ENCODE measurements around the gene SCN10A.

The SCN10A gene

GRCh38 chr3:38816026-38816425 is at the start of gene SCN10A:
SCN10A (minus strand) TSS chr3:38816217; CDS start chr3:38794010, 22,207 bp downstream.
- DNase-seq (ENCODE audit: low read depth, low spot score): no peak

DNA sequence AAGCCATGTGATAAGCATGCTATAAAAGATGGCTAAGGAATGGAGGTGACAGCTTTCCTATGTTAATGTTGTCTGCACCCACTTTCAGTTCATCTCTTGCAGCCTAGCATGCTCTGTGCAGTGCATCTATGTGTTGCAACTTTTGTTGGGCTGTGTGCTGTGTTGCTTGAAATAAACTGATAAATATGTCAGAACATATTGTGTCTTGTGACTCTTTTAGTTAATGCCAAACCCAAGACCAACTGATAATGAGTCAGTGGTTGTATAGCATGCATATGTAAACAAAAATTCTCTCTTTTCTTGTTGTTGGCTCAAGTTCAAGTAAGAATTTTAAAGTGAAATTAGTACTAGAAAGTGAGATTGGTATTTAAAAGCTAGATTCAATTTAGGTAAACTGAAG is 37.0 kb upstream of the SCN10A start:
- DNase-seq (ENCODE audit: low read depth, low spot score): no peak

- peak; percentile 41 for DNase-seq (ENCODE audit: low read depth, low spot score)
Observed at GRCh38 chr3:38843898-38844297, 27.9 kb upstream of the SCN10A start.

- no peak for DNase-seq (ENCODE audit: low read depth, low spot score)
Observed at GRCh38 chr3:38842266-38842965, 26.4 kb upstream of the SCN10A start.

DNA sequence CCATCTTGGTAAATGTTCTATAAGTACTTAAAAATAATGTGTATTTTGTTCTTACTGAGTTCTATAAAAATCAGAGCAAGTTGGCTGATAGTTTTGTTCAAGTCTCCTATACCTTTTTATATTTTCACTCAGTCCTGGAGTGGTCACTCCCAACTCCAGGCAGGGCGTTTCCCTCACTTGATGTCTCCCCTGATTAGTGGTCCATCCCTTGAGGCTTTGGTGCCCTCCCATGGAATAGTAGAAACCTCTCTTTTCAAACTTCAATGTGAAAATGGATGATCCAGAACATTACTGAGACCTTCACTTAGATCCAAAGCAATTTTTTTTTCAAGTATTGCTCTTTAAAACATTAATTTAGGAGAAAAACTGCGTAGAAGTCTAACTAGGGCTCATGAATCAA is 25.0 kb upstream of the SCN10A start:
- DNase-seq (ENCODE audit: low read depth, low spot score): no peak

DNA sequence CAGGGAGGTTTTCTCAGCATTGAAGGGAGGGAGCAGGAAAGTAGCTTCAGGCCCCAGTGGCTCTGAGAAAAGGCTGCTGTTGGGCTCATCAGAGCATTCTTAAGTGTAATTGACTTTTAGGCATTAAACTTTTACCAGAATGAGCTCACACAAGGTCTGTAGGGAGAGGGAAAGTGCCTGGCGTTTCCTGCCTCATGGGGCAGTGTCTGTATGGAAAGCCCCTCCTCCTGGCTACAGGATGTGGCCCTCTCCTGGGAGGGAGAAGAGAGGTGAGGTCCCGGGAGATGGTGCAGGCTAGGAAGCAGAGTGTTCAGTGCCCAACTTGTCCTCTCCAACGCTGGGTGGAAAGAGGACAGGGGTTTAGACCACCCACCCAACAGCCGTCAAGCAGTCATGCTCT is 21.3 kb upstream of the SCN10A start:
- no peak for DNase-seq (ENCODE audit: low read depth, low spot score)

- no peak for DNase-seq (ENCODE audit: low read depth, low spot score)
Observed at GRCh38 chr3:38836561-38836960, 20.5 kb upstream of the SCN10A start.

DNA sequence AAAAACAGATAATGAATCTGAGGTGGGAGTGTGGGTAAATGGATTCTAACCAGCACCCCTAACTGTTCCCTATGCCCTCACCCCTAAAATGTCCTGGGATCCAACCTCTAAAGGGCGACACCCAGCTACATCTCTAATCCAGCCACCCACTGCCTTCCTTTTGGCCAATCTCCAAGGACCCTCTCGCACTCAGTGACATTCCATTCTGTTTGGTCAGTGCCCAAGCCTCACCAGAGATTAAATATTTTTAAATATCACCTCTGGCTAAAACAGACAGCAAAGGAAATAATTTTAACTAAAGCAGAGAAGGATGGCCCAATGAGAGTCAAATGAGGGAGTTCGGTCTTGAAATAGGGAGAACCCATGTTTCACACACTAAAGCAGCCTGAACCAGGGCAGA is 19.9 kb upstream of the SCN10A start:
- no peak for DNase-seq (ENCODE audit: low read depth, low spot score)

DNA sequence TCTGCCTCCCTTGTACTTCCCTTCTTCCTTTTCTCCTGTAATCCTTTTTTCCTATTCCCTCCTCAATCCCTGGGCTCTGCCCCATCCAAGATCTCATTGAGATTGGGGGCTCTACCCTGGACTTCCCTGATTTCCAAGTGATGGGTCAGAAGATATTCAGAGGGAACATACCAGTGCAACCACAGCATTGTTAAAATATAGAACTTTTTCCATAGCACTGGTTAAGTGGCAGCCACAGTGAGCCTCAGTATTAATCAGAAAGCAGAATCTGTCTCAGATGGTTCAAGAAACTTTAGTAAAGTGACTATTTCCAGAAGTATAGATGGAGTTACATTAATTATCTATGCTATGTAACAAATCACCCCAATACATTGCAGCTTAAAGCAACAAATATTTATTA is 18.7 kb upstream of the SCN10A start:
- no peak for DNase-seq (ENCODE audit: low read depth, low spot score)

- peak; percentile 83 for DNase-seq (ENCODE audit: low read depth, low spot score)
Observed at GRCh38 chr3:38834110-38834509, 18.1 kb upstream of the SCN10A start.

- DNase-seq (ENCODE audit: low read depth, low spot score): peak; percentile 62
Observed at GRCh38 chr3:38829404-38829803, 13.4 kb upstream of the SCN10A start.

DNA sequence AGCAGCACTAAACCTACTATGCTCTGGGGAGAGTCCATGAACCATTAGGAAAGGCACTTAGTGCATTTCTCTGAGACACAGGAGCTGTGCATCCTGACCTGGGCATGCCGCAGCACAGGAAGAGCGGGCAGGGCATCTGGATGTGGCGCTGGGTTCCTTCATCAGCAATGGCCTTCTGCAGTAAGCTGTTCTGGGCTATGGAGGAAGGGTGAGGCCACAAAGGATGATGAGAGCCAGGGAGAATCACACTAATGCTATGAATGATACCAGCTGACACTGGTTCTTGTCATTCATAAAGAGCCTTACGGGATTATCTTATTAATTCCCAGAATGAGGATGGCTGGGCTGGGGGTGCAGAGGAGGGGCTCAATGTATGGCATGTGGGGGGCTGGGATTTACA is 12.7 kb upstream of the SCN10A start:
- DNase-seq (ENCODE audit: low read depth, low spot score): no peak

GRCh38 chr3:38827791-38828190 is 11.8 kb upstream of the SCN10A start:
- no peak for DNase-seq (ENCODE audit: low read depth, low spot score)

GRCh38 chr3:38826001-38826400 is 10.0 kb upstream of the SCN10A start:
- DNase-seq (ENCODE audit: low read depth, low spot score): no peak

GRCh38 chr3:38824349-38824748 is 8.3 kb upstream of the SCN10A start:
- DNase-seq (ENCODE audit: low read depth, low spot score): no peak

GRCh38 chr3:38823722-38824121 is 7.7 kb upstream of the SCN10A start:
- no peak for DNase-seq (ENCODE audit: low read depth, low spot score)

DNA sequence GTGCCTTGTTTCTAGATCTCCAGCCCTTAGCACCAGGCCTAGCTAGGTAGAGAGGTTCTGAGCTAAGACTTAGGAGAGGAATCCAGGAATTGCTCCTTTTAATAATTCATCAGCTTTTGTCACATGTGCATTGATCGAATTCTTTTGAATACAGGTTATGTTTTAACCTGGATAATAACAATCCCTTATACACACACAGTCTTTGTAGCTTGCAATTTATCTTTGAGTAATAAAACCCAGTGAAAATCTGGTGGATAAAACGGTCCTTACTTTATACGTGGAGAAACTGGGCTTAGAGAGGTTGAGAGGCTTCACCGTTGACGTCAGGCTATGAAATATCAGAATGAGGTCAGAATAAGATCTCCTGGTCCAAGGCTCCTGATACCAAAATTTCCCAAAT is 7.2 kb upstream of the SCN10A start:
- no peak for DNase-seq (ENCODE audit: low read depth, low spot score)

DNA sequence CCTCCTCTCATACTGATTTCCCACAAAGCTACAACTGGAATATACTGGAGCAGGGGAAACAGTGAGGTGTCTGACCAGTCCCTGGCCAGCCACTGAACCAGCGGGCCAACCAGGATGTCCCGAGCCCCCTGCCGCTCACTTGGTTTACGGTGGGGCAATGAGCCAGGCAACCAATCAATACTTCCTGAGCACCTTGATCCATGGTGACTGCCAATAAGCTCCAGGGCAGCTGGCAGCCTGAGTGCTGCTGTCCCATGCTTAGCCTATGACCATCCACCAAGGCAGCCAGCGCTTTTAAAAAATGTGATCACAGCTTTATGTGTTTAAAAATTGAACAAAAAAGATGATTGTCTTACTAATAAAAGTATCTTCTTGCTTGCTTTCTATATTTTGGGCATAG is 4.2 kb downstream of the SCN10A start:
- no peak for DNase-seq (ENCODE audit: low read depth, low spot score)

- peak; percentile 46 for DNase-seq (ENCODE audit: low read depth, low spot score)
Observed at GRCh38 chr3:38805765-38806386, 10.1 kb downstream of the SCN10A start.

DNA sequence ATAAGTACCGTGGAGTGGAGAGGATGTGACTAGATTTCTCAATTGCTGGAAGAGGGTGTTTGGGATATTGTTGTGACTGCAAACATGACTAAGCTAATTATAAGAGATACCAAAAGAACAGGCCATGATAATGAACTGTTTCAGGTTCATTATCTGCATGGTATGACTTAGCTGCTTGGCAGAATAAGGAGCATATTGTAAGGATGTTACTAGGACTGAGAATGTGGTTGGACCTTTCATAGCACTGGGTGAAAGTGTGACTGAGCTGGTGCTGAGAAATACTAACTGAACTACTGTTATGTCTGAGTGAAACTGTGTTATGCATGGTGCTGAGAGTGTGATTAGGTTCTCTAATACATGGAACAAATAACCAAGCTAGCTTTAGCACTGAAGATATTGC is 11.0 kb downstream of the SCN10A start:
- no peak for DNase-seq (ENCODE audit: low read depth, low spot score)

- no peak for DNase-seq (ENCODE audit: low read depth, low spot score)
Observed at GRCh38 chr3:38800511-38800910, 15.5 kb downstream of the SCN10A start.

DNA sequence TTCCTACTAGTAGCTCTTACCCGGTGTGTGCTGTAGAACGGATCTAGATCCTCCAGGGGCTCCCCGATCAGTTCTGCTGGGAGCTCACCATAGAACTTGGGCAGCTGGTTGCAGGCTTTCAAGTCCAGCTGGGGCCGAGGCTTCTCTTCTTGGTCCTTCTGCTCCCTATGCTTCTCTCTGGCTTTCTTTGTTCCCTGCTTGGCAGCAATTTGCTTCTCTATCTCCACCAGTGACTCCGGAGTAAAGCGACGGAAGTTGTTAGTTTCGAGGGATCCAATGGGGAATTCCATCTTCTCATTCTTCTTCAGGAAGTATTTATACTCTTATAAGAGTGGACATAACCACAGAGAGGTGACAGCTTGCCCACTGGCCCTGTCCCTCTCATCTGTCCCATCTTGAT is 22.3 kb downstream of the SCN10A start:
- DNase-seq (ENCODE audit: low read depth, low spot score): no peak

DNA sequence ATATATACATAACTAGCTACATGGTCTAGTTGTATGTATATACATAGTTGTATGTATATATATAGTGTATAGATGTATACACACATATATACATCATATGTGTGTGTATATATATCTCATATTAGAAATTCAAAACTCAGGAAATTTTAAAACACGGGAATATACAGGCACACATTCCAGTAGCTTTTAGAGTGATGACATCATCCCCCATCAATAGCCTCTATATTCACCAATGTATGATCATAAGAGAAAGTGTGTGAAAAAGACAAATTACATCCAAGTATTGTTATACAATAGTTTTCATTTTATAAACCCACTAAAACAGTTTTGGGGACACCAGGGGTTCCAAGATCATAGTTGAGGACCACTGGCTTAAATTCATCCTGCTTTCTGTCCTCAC is 23.0 kb downstream of the SCN10A start:
- DNase-seq (ENCODE audit: low read depth, low spot score): no peak

- no peak for DNase-seq (ENCODE audit: low read depth, low spot score)
Observed at GRCh38 chr3:38782148-38782547, 33.9 kb downstream of the SCN10A start.
